Ishikawa (cell line): ENCODE measurements around the gene POLN.

Experiments used
- CEBPB ChIP-seq: IDR thresholded peaks from 2 replicates; pipeline ENCODE4 v1.6.1; 2012
- CREB1 ChIP-seq: IDR thresholded peaks from 2 replicates; pipeline ENCODE4 v1.6.1; 2012; ENCODE audit warnings: low read depth
- EGR1 ChIP-seq: IDR thresholded peaks from 2 replicates; pipeline ENCODE4 v1.6.1; 2012
- EP300 ChIP-seq: IDR thresholded peaks from 2 replicates; pipeline ENCODE4 v1.6.1; 2012; ENCODE audit warnings: borderline replicate concordance
- FOXM1 ChIP-seq: IDR thresholded peaks from 2 replicates; pipeline ENCODE4 v1.6.1; 2012; ENCODE audit warnings: low read depth, borderline replicate concordance
- NFIC ChIP-seq: IDR thresholded peaks from 2 replicates; pipeline ENCODE4 v1.6.1; 2012
- RAD21 ChIP-seq: IDR thresholded peaks from 2 replicates; pipeline ENCODE4 v1.6.1; 2012; ENCODE audit warnings: low read depth
- TAF1 ChIP-seq: IDR thresholded peaks from 2 replicates; pipeline ENCODE4 v1.6.1; 2012; ENCODE audit warnings: low read depth, mild to moderate bottlenecking
- TCF12 ChIP-seq: IDR thresholded peaks from 2 replicates; pipeline ENCODE4 v1.6.1; 2012; ENCODE audit warnings: low read depth
- TEAD4 ChIP-seq: IDR thresholded peaks from 2 replicates; pipeline ENCODE4 v1.6.1; 2012
- YY1 ChIP-seq: IDR thresholded peaks from 2 replicates; pipeline ENCODE4 v1.6.1; 2012; ENCODE audit warnings: low read depth
- ZBTB7A ChIP-seq: IDR thresholded peaks from 2 replicates; pipeline ENCODE4 v1.6.1; 2012; ENCODE audit warnings: low read depth
- TF ChIP-seq, protein P1 (sequence below): IDR thresholded peaks from 2 replicates; pipeline ENCODE4 v1.6.1; 2012
- TF ChIP-seq, protein P2 (sequence below): IDR thresholded peaks from 2 replicates; pipeline ENCODE4 v1.6.1; 2012
- TF ChIP-seq, protein P3 (sequence below): IDR thresholded peaks from 2 replicates; pipeline ENCODE4 v1.6.1; 2012; ENCODE audit warnings: low read depth, mild to moderate bottlenecking

POLN gene

DNA sequence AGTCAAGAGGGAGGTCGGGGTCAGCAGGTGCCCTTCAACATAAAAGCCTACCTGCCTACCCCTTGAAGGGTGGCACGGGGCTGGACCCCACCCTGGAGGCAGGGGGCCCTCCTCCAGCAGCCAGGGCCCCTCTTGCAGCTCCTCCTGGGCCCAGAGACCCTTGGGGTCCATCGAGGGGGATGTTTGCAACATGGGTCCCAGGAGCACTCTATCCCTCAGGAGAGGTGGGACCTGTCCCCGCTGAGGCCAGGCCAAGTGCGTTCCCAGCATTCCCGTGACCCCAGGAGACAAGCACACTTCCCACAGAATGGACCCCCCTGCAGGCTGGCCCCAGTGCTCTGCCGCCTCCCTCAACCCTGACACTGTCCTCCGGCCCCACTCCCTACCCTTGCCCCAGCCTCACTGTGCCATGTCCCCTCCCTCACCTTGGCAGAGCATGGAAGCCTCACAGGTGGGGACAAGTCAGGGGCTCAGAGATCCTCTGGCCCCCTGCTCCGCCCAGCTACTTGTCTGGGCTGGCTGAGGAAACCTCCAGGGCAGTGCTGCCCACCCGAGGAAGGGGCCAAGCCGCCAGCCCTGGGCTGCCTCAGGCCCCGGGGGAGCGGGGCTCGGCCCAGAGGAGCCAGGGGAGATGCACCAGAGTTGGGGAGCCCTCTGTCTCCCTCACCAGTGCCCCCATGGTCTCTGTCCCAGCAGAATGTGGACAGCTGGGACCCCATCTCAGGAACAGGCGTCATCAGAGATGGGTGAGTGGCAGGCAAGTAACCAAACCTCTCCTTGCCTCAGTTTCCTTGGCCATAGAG, 17.8 kb upstream of the POLN start:
- TF ChIP-seq TEAD4 = no peak
- TF ChIP-seq YY1 = no peak

- no peak for TF ChIP-seq RAD21
- TF ChIP-seq, protein P1, sequence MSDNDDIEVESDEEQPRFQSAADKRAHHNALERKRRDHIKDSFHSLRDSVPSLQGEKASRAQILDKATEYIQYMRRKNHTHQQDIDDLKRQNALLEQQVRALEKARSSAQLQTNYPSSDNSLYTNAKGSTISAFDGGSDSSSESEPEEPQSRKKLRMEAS = no peak
- TF ChIP-seq CEBPB = no peak
- no peak for TF ChIP-seq EP300
- no peak for TF ChIP-seq ZBTB7A
- no peak for TF ChIP-seq TAF1
- no peak for TF ChIP-seq TEAD4
- no peak for TF ChIP-seq NFIC
- TF ChIP-seq, protein P2, sequence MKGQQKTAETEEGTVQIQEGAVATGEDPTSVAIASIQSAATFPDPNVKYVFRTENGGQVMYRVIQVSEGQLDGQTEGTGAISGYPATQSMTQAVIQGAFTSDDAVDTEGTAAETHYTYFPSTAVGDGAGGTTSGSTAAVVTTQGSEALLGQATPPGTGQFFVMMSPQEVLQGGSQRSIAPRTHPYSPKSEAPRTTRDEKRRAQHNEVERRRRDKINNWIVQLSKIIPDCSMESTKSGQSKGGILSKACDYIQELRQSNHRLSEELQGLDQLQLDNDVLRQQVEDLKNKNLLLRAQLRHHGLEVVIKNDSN = no peak
- TF ChIP-seq EGR1 = no peak
- no peak for TF ChIP-seq CREB1
- TF ChIP-seq, protein P3, sequence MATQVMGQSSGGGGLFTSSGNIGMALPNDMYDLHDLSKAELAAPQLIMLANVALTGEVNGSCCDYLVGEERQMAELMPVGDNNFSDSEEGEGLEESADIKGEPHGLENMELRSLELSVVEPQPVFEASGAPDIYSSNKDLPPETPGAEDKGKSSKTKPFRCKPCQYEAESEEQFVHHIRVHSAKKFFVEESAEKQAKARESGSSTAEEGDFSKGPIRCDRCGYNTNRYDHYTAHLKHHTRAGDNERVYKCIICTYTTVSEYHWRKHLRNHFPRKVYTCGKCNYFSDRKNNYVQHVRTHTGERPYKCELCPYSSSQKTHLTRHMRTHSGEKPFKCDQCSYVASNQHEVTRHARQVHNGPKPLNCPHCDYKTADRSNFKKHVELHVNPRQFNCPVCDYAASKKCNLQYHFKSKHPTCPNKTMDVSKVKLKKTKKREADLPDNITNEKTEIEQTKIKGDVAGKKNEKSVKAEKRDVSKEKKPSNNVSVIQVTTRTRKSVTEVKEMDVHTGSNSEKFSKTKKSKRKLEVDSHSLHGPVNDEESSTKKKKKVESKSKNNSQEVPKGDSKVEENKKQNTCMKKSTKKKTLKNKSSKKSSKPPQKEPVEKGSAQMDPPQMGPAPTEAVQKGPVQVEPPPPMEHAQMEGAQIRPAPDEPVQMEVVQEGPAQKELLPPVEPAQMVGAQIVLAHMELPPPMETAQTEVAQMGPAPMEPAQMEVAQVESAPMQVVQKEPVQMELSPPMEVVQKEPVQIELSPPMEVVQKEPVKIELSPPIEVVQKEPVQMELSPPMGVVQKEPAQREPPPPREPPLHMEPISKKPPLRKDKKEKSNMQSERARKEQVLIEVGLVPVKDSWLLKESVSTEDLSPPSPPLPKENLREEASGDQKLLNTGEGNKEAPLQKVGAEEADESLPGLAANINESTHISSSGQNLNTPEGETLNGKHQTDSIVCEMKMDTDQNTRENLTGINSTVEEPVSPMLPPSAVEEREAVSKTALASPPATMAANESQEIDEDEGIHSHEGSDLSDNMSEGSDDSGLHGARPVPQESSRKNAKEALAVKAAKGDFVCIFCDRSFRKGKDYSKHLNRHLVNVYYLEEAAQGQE = no peak
- TF ChIP-seq TCF12 = no peak
- no peak for TF ChIP-seq YY1
- no peak for TF ChIP-seq FOXM1
Measured at GRCh38 chr4:2259036-2259540, 17.2 kb upstream of the POLN start.

DNA sequence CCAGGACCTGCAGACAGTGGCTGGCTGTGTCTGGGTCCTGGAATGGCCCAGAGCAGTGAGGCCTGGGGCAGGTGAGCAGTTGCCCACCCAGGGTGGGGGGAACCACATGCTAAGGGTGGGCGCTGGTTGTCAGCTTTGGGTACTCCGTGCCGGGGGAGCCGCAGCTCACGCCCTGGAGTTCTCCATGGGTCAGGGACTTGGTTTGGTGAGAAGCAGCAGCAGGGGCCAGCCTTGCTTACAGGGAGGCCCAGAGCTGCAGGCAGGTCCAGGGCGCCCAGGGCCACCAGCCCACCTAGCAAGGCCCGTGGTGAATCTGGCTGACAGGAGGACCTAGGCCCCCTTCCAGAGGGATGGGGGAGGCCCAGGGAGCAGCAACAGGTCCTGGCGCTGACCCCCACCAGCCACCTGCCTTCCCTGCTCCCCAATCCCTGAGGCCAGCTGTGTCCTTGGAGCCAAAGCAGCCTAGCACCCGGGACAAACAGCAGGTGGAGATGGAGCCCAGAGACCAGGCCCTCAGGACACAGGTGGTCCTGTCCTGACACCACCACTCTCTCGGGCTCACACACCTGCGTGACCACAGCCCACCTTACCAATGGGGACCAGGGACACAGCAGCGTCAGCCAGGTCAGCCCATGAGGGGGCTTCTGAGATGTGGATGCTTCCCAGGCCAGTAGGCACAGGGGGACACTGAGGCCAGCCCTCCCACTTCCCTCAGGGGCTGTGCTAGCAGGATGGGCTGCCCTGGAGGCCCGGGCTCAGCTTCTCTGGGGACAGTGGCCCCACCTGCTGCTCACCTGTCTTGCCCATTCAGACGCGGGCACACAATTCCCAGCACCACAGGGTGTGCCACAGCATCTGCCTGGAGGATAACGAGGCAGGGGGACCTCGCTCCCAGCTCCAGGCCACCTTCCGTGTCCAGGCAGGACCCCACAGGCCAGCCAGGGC, 16.4 kb upstream of the POLN start:
- TF ChIP-seq EP300 = no peak
- no peak for TF ChIP-seq RAD21
- no peak for TF ChIP-seq TCF12
- TF ChIP-seq, protein P1 = no peak
- TF ChIP-seq, protein P2 = no peak
- TF ChIP-seq CREB1 = no peak
- TF ChIP-seq, protein P3 = no peak
- no peak for TF ChIP-seq NFIC
- TF ChIP-seq TEAD4 = no peak
- no peak for TF ChIP-seq EGR1
- TF ChIP-seq FOXM1 = no peak
- no peak for TF ChIP-seq ZBTB7A
- TF ChIP-seq TAF1 = no peak
- TF ChIP-seq CEBPB = no peak
- TF ChIP-seq YY1 = no peak

DNA sequence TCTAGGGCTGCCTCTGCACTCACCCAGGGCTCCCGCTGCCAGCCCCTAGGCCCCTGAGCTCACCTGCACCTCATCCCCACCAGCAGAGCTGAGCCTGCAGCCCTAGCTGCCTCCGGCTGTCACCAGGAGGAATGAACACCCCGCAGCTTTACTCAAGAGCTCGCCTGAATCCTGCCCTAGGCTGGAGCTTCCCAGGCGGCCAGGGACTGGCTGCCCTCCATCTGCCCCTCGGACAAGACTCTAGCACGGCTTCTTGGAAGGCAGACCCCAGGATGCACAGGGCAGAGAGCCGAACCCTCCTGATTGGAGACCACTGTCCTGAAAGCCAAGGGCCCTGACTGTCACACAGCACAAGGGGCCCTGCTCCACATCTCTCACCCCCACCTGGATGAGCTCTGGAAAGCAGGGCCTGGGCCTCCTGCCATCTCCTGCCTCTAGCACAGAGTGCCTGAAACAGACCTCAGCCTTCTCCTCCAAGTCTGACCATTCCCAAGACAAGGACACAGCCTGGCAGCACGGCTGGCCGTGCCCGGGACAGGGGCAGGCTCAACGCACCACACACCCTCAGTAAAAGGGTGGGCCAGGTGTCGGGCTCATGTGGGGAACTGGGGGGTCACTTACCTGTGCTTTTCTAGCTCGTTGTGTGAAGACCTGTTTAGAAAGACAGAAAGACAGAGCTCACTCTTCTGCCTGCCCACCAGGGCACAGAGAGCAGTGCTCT, 15.6 kb upstream of the POLN start:
- TF ChIP-seq ZBTB7A (no peak), EP300 (no peak), CREB1 (no peak), EGR1 (no peak), NFIC (no peak), TEAD4 (no peak), TCF12 (no peak), CEBPB (no peak), TAF1 (no peak), FOXM1 (no peak), YY1 (no peak), RAD21 (no peak)
- TF ChIP-seq, protein P1 = no peak
- TF ChIP-seq, protein P2 = no peak
- TF ChIP-seq, protein P3 = no peak
